DMS153 treated with DMSO at 0.1 percent for 48 hours (cell line): ENCODE measurements around the gene FLYWCH2.

ENCODE experiments used
- DNase-seq: peaks from one replicate; lab custom pipeline; 2025; ENCODE audit not compliant: unreplicated experiment; lab: John Stamatoyannopoulos, UW

The FLYWCH2 gene

GRCh38 chr16:2853531-2854073 is 29.4 kb upstream of the FLYWCH2 start:
- DNase-seq: no peak

GRCh38 chr16:2854700-2855309 is 28.2 kb upstream of the FLYWCH2 start:
- no peak for DNase-seq

GRCh38 chr16:2855536-2855935 is 27.5 kb upstream of the FLYWCH2 start:
- no peak for DNase-seq

- DNase-seq: no peak
These were observed 26.8 kb upstream of the FLYWCH2 start for GRCh38 chr16:2856061-2856670.

- DNase-seq: no peak
These were observed 26.1 kb upstream of the FLYWCH2 start for GRCh38 chr16:2856686-2857450.

- DNase-seq: peak; percentile 11
These were observed 25.4 kb upstream of the FLYWCH2 start, which contains the start of gene PRSS22 for GRCh38 chr16:2857451-2858244. PRSS22 (minus strand) TSS chr16:2858170; CDS start chr16:2858104, 66 bp downstream.

GRCh38 chr16:2858245-2859025 is 24.6 kb upstream of the FLYWCH2 start:
- DNase-seq: peak; percentile 44

GRCh38 chr16:2859686-2860265 is 23.2 kb upstream of the FLYWCH2 start:
- DNase-seq: no peak

GRCh38 chr16:2860826-2861567 is 22.0 kb upstream of the FLYWCH2 start:
- no peak for DNase-seq

GRCh38 chr16:2865651-2866050 is 17.4 kb upstream of the FLYWCH2 start:
- DNase-seq: no peak

- DNase-seq: no peak
These were observed 16.6 kb upstream of the FLYWCH2 start for GRCh38 chr16:2866431-2866830.

- no peak for DNase-seq
These were observed 15.4 kb upstream of the FLYWCH2 start for GRCh38 chr16:2867661-2867986.

- peak; percentile 86 for DNase-seq
These were observed 14.8 kb upstream of the FLYWCH2 start for GRCh38 chr16:2867987-2868789.

- DNase-seq: no peak
These were observed 11.1 kb upstream of the FLYWCH2 start for GRCh38 chr16:2871926-2872325.

- no peak for DNase-seq
These were observed 8.7 kb upstream of the FLYWCH2 start for GRCh38 chr16:2874032-2874911.

- peak; percentile 42 for DNase-seq
These were observed 8.1 kb upstream of the FLYWCH2 start for GRCh38 chr16:2874912-2875362.

GRCh38 chr16:2879854-2880508 is 3.0 kb upstream of the FLYWCH2 start:
- no peak for DNase-seq
